BJ (cell line): ENCODE measurements around the gene CD74. TPM values are rescaled to one million over a fixed set of nuclear protein-coding genes. Genes with fewer than 3 reads are reported as not detected.

Experiments
- CTCF ChIA-PET: fragments of 350-600 bp; formaldehyde crosslinking; extraction: SDS; loops from one replicate; lab custom pipeline; 2021; ENCODE audit warnings: antibody characterized with exemption, inconsistent platforms; lab: Yijun Ruan, JAX
- POLR2A ChIA-PET: fragments of 300-600 bp; sonication (Branson Sonifier 250); formaldehyde crosslinking; extraction: SDS; loops from one replicate; lab custom pipeline; 2021; ENCODE audit warnings: antibody characterized with exemption; lab: Charles Lee
- DNase-seq: peaks from one replicate; pipeline ENCODE4 v3.0.0-alpha.2; 2011; ENCODE audit warnings: low read depth
- H3K27me3 ChIP-seq: 2 replicates; pipeline ENCODE4 v1.6.0; 2011; ENCODE audit warnings: low read length; ENCODE audit not compliant: control insufficient read depth, insufficient read depth
- H3K36me3 ChIP-seq: 2 replicates; pipeline ENCODE4 v1.5.1; 2011; ENCODE audit warnings: low read length; ENCODE audit not compliant: control insufficient read depth, insufficient read depth
- H3K4me3 ChIP-seq: 2 replicates; pipeline ENCODE4 v1.5.1; 2011; ENCODE audit warnings: low read depth, mild to moderate bottlenecking, control low read depth, low read length
- polyA plus RNA-seq: library from polyadenylated mRNA; depleted of rRNA; stranded (reverse); fragments of >200 nt; gene quantifications from 2 replicates; pipeline ENCODE4 v1.2.3, GENCODE V29; 2011
- TF ChIP-seq, protein P1 (sequence below): IDR thresholded peaks from 2 replicates; pipeline ENCODE4 v1.5.1; 2011; ENCODE audit warnings: low read depth, mild to moderate bottlenecking, control low read depth, inconsistent platforms, low read length, moderate library complexity; ENCODE audit not compliant: insufficient read depth

Gene CD74
- polyA plus RNA-seq, 1 experiment, result 0.28 TPM

DNA sequence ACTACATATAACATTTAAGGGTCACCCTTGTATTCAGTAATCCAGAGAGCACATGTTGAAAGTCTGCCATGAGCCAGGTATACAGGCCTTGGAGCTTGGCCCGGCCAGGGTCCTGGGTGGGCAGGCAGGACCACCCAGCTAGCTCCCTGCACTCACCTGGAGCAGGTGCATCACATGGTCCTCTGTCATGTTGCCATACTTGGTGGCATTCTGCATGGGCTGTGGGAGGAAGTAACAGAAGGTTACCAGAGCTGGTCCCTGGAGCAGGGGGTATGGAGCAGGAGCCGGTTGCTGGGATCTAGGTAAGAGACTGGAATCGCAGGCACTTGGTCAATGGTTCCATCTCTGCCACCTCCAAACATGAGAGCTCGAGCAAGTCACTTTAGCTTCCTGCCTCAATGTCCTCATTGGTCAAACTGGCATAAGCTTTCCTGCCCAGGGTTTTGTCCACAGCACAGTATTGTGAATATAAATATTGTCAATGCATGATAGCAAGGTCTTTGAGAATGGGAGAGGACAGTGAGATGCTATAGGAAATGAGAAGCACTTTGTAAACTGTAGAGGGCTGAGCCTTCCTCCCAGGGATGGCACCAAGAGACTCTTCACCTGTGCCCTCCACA is 6.5 kb downstream of the CD74 start:
- TF ChIP-seq, protein P1, sequence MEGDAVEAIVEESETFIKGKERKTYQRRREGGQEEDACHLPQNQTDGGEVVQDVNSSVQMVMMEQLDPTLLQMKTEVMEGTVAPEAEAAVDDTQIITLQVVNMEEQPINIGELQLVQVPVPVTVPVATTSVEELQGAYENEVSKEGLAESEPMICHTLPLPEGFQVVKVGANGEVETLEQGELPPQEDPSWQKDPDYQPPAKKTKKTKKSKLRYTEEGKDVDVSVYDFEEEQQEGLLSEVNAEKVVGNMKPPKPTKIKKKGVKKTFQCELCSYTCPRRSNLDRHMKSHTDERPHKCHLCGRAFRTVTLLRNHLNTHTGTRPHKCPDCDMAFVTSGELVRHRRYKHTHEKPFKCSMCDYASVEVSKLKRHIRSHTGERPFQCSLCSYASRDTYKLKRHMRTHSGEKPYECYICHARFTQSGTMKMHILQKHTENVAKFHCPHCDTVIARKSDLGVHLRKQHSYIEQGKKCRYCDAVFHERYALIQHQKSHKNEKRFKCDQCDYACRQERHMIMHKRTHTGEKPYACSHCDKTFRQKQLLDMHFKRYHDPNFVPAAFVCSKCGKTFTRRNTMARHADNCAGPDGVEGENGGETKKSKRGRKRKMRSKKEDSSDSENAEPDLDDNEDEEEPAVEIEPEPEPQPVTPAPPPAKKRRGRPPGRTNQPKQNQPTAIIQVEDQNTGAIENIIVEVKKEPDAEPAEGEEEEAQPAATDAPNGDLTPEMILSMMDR, result no peak
- Histone ChIP-seq H3K36me3 (peaks cover 2% of the 10 kb centered on the region), H3K4me3 (no peak overlapping the region), H3K27me3 (no peaks in the 10 kb centered on the region)
- DNase-seq, result no peak
- ChIA-PET CTCF (interaction anchor here (0.8 to 2.1 kb wide), 2 partner anchors 30 to 143 kb away, joined by 3 to 5 read pairs; no protein-coding TSS in a partner anchor), POLR2A (no interaction called here)

DNA sequence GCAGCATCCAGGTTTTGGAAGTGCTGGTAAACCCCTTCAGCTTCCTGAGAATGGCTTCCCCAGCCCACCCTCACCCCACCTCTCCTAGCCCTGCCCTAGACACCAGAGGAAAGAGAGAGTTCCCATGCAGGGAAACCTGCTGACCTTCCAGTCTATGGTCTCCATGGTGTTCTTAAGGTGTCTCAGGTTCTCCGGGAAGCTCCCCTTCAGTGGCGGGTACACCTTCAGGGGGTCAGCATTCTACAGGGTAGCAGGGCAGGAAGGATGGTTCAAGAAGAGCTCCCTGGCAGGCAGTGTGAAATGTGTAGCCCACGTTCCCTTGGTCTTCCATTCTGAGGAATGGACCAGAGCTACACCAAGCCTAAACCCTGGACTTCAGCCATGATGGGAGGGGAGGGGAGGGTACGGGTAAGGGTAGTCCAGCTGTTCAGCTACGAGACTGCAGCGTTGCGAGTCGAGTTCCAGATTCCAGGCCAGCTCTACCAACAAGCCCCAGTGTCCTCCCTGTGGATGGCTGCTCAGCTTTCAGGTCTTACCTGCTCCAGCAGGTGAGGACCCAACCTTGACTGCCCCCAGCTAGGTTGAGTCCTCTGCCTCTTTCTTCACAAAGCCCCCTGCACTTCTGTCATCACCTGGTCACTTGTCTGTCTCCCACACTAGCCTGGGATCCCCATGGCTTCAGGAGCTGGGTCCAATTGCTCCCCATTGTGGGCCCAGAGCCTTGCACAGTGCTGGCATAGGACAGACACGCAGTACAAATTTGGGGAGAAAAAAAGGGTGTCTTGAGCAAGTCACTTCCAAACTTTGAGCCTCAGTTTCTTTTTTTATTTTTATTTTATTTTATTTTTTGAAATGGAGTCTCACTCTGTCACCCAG is 7.5 kb downstream of the CD74 start:
- no peak for DNase-seq
- no peaks in the 10 kb centered on the region for H3K27me3 ChIP-seq
- H3K4me3 ChIP-seq, result no peak overlapping the region
- H3K36me3 ChIP-seq, result peaks cover 4% of the 10 kb centered on the region
- ChIA-PET POLR2A (no interaction called here), CTCF (interaction anchor here (2.1 kb wide), 1 partner anchor 142 kb away, joined by 5 read pairs; no protein-coding TSS in a partner anchor)
- TF ChIP-seq, protein P1, result no peak

GRCh38 chr5:150404535-150404934 is 8.2 kb downstream of the CD74 start:
- Histone ChIP-seq H3K4me3 (no peak overlapping the region), H3K36me3 (peaks cover 5% of the 10 kb centered on the region), H3K27me3 (no peaks in the 10 kb centered on the region)
- CTCF ChIA-PET, result interaction anchor here (2.1 kb wide), 1 partner anchor 141 kb away, joined by 5 read pairs; no protein-coding TSS in a partner anchor
- DNase-seq, result no peak
- POLR2A ChIA-PET, result no interaction called here
- TF ChIP-seq, protein P1, result no peak

GRCh38 chr5:150404121-150404520 is 8.6 kb downstream of the CD74 start:
- POLR2A ChIA-PET, result no interaction called here
- H3K36me3 ChIP-seq, result peaks cover 5% of the 10 kb centered on the region
- no peak overlapping the region for H3K4me3 ChIP-seq
- CTCF ChIA-PET, result interaction anchor here (2.1 kb wide), 1 partner anchor 141 kb away, joined by 5 read pairs; no protein-coding TSS in a partner anchor
- TF ChIP-seq, protein P1, result no peak
- no peaks in the 10 kb centered on the region for H3K27me3 ChIP-seq
- DNase-seq, result no peak

DNA sequence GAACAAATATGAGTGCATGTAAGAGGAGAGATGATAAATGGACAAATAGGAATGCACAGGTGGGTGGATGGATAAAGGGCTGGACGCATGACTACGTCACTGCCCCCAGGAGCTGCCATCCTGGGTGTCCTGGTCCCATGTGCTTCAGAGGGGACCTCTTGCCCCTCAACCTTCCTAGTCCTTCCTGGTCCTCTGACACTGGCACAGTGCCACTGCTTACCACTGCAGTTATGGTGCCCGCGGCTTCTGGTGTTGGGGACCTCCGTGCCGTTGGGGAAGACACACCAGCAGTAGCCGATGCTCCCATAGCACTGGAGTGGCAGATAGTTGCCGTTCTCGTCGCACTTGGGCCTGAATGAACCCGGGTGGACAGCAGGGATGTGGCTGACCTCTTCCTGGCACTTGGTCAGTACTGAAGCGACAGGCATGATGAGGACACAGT is 9.8 kb downstream of the CD74 start:
- POLR2A ChIA-PET, result no interaction called here
- TF ChIP-seq, protein P1, result no peak
- no peak overlapping the region for H3K4me3 ChIP-seq
- no peak for DNase-seq
- CTCF ChIA-PET, result no interaction called here
- H3K36me3 ChIP-seq, result peaks cover 5% of the 10 kb centered on the region
- no peaks in the 10 kb centered on the region for H3K27me3 ChIP-seq
